ENCODE data around the gene NOS2. TPM values are rescaled to one million over a fixed set of nuclear protein-coding genes. Genes with fewer than 3 reads are reported as not detected.

NOS2 gene
- total RNA-seq, 1 donor from 2014 or later = not detected

- no peak for DNase-seq (ENCODE audit: low spot score)
- Mint-ChIP-seq H3K27ac (ENCODE audit: unreplicated experiment) (no peak overlapping the region), H3K27me3 (ENCODE audit: low read depth) (peaks cover 12% of the 10 kb centered on the region), H3K9me3 (ENCODE audit: low read depth) (peaks cover 15% of the 10 kb centered on the region), H3K4me3 (ENCODE audit: unreplicated experiment) (no peak overlapping the region), H3K4me1 (ENCODE audit: low read depth) (no peaks in the 10 kb centered on the region), H3K36me3 (ENCODE audit: low read depth) (no peaks in the 10 kb centered on the region)
- TF ChIP-seq CTCF (IDR thresholded peaks at IDR 0.05) = no peak
Observed at GRCh38 chr17:27816946-27817345, 16.6 kb upstream of the NOS2 start.

GRCh38 chr17:27811961-27812360 is 11.6 kb upstream of the NOS2 start:
- Mint-ChIP-seq H3K27me3 (ENCODE audit: low read depth) (peaks cover 15% of the 10 kb centered on the region), H3K36me3 (ENCODE audit: low read depth) (no peaks in the 10 kb centered on the region), H3K4me1 (ENCODE audit: low read depth) (no peaks in the 10 kb centered on the region), H3K27ac (ENCODE audit: unreplicated experiment) (no peak overlapping the region), H3K4me3 (ENCODE audit: unreplicated experiment) (no peak overlapping the region), H3K9me3 (ENCODE audit: low read depth) (peaks cover 11% of the 10 kb centered on the region)
- no peak for DNase-seq (ENCODE audit: low spot score)
- no peak for TF ChIP-seq CTCF (IDR thresholded peaks at IDR 0.05)

GRCh38 chr17:27810902-27811557 is 10.7 kb upstream of the NOS2 start:
- Mint-ChIP-seq H3K4me3 (ENCODE audit: unreplicated experiment) (no peak overlapping the region), H3K9me3 (ENCODE audit: low read depth) (peaks cover 11% of the 10 kb centered on the region), H3K36me3 (ENCODE audit: low read depth) (no peaks in the 10 kb centered on the region), H3K4me1 (ENCODE audit: low read depth) (no peaks in the 10 kb centered on the region), H3K27me3 (ENCODE audit: low read depth) (peaks cover 15% of the 10 kb centered on the region), H3K27ac (ENCODE audit: unreplicated experiment) (no peak overlapping the region)
- no peak for DNase-seq (ENCODE audit: low spot score)
- TF ChIP-seq CTCF (IDR thresholded peaks at IDR 0.05) = no peak

GRCh38 chr17:27810211-27810901 is 10.0 kb upstream of the NOS2 start:
- peaks cover 11% of the 10 kb centered on the region for H3K9me3 Mint-ChIP-seq (ENCODE audit: low read depth)
- H3K4me3 Mint-ChIP-seq (ENCODE audit: unreplicated experiment) = no peak overlapping the region
- H3K4me1 Mint-ChIP-seq (ENCODE audit: low read depth) = peaks cover 6% of the 10 kb centered on the region
- H3K27ac Mint-ChIP-seq (ENCODE audit: unreplicated experiment) = no peak overlapping the region
- H3K27me3 Mint-ChIP-seq (ENCODE audit: low read depth) = peaks cover 13% of the 10 kb centered on the region
- H3K36me3 Mint-ChIP-seq (ENCODE audit: low read depth) = no peaks in the 10 kb centered on the region
- TF ChIP-seq CTCF (IDR thresholded peaks at IDR 0.05) = no peak
- DNase-seq (ENCODE audit: low spot score) = no peak

GRCh38 chr17:27809555-27809954 is 9.2 kb upstream of the NOS2 start:
- H3K4me3 Mint-ChIP-seq (ENCODE audit: unreplicated experiment) = no peak overlapping the region
- DNase-seq (ENCODE audit: low spot score) = no peak
- peaks cover 11% of the 10 kb centered on the region for H3K27me3 Mint-ChIP-seq (ENCODE audit: low read depth)
- H3K9me3 Mint-ChIP-seq (ENCODE audit: low read depth) = peaks cover 11% of the 10 kb centered on the region
- H3K4me1 Mint-ChIP-seq (ENCODE audit: low read depth) = peaks cover 7% of the 10 kb centered on the region
- H3K27ac Mint-ChIP-seq (ENCODE audit: unreplicated experiment) = no peak overlapping the region
- no peak for TF ChIP-seq CTCF (IDR thresholded peaks at IDR 0.05)
- no peaks in the 10 kb centered on the region for H3K36me3 Mint-ChIP-seq (ENCODE audit: low read depth)
